ENCODE data around the gene TMEM191C. TPM values are rescaled to one million over a fixed set of nuclear protein-coding genes. Genes with fewer than 3 reads are reported as not detected.
"Not testable (repeated sequence)": the region's sequence is repeated elsewhere in the genome, so short reads cannot be mapped to it uniquely, and the experiment has no call there.

TMEM191C gene
- polyA plus RNA-seq, 1 experiment, result 2.0 TPM

GRCh38 chr22:21449531-21450319 lies 17.5 kb upstream of the TMEM191C start:
- peaks cover 7% of the 10 kb centered on the region; the same call in 1 of the 2 replicates for H3K36me3 ChIP-seq (ENCODE audit: control insufficient read depth, insufficient read depth, low read length)
- H3K27me3 ChIP-seq (ENCODE audit: control insufficient read depth, insufficient read depth, low read length), result no peaks in the 10 kb centered on the region
- no peak for DNase-seq (ENCODE audit: low read depth)
- TF ChIP-seq CTCF (IDR thresholded peaks at IDR 0.05; ENCODE audit: insufficient read depth, low read depth, low read length), result no peak
- no peak overlapping the region for H3K4me3 ChIP-seq (ENCODE audit: low read depth, low read length)
- POLR2A ChIA-PET, result no interaction called here
- CTCF ChIA-PET, result no interaction called here

- ChIA-PET POLR2A (no interaction called here), CTCF (no interaction called here)
- Histone ChIP-seq H3K36me3 (ENCODE audit: control insufficient read depth, insufficient read depth, low read length) (peaks cover 6% of the 10 kb centered on the region; the same call in 1 of the 2 replicates), H3K27me3 (ENCODE audit: control insufficient read depth, insufficient read depth, low read length) (no peaks in the 10 kb centered on the region), H3K4me3 (ENCODE audit: low read depth, low read length) (no peak overlapping the region)
- no peak for DNase-seq (ENCODE audit: low read depth)
- TF ChIP-seq CTCF (IDR thresholded peaks at IDR 0.05; ENCODE audit: insufficient read depth, low read depth, low read length), result no peak
These were observed 16.8 kb upstream of the TMEM191C start for GRCh38 chr22:21450320-21450831.

DNA sequence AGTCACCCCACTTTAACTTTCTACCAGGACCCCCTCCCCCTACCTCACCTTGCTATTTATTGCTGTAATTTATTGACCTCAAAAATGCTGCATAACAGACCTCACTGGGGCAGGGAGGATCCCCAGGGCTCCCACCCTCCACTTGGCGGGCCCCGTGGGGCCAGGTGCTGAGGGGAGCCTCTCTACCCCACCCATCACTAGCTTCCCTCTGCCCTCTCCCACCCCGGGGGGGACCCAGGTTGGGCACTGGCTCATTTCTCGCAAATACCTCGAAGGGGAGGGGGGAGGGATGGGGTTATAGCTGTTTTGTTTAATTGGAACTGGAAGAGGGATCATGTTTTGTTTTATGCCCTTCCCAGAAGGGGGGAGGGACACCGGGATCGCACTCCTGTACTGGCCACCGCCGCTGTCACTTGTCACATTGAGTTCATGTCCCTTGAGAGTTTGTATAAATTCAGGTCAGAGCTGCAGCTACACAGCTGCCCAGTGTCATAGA lies 16.3 kb upstream of the TMEM191C start:
- no peak for TF ChIP-seq CTCF (IDR thresholded peaks at IDR 0.05; ENCODE audit: insufficient read depth, low read depth, low read length)
- H3K27me3 ChIP-seq (ENCODE audit: control insufficient read depth, insufficient read depth, low read length), result no peaks in the 10 kb centered on the region

GRCh38 chr22:21451545-21452520 lies 15.4 kb upstream of the TMEM191C start:
- Histone ChIP-seq H3K36me3 (ENCODE audit: control insufficient read depth, insufficient read depth, low read length) (peaks cover 2% of the 10 kb centered on the region; the same call in 1 of the 2 replicates), H3K27me3 (ENCODE audit: control insufficient read depth, insufficient read depth, low read length) (no peaks in the 10 kb centered on the region), H3K4me3 (ENCODE audit: low read depth, low read length) (no peak overlapping the region)
- POLR2A ChIA-PET, result no interaction called here
- no peak for TF ChIP-seq CTCF (IDR thresholded peaks at IDR 0.05; ENCODE audit: insufficient read depth, low read depth, low read length)
- CTCF ChIA-PET, result no interaction called here
- DNase-seq (ENCODE audit: low read depth), result no peak

More for the DNA sequence above, 16.3 kb upstream of the TMEM191C start:
- H3K36me3 ChIP-seq (ENCODE audit: control insufficient read depth, insufficient read depth, low read length), result peaks cover 5% of the 10 kb centered on the region; the same call in 1 of the 2 replicates
- ChIA-PET POLR2A (no interaction called here), CTCF (no interaction called here)
- H3K4me3 ChIP-seq (ENCODE audit: low read depth, low read length), result no peak overlapping the region
- no peak for DNase-seq (ENCODE audit: low read depth)

DNA sequence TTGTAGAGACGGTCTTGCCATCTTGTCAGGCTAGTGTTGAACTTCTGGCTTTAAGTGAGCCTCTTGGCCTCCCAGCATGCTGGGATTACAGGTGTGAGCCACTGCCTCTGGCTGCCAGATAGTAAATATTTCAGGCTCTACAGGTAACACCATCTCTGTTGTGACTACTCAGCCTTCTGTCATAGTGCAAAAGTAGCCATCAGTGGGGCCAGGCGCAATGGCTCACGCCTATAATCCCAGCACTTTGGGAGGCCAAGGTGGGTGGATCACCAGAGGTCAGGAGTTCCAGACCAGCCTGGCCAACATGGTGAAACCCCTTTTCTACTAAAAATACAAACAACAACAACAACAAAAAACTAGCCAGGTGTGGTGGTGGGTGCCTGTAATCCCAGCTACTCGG lies 14.5 kb upstream of the TMEM191C start:
- POLR2A ChIA-PET; CTCF ChIA-PET; DNase-seq (ENCODE audit: low read depth); H3K27me3 ChIP-seq (ENCODE audit: control insufficient read depth, insufficient read depth, low read length); H3K36me3 ChIP-seq (ENCODE audit: control insufficient read depth, insufficient read depth, low read length); H3K4me3 ChIP-seq (ENCODE audit: low read depth, low read length): not testable (repeated sequence)

GRCh38 chr22:21454998-21455333 lies 12.2 kb upstream of the TMEM191C start:
- H3K4me3 ChIP-seq (ENCODE audit: low read depth, low read length); CTCF ChIA-PET; POLR2A ChIA-PET; H3K27me3 ChIP-seq (ENCODE audit: control insufficient read depth, insufficient read depth, low read length); DNase-seq (ENCODE audit: low read depth); H3K36me3 ChIP-seq (ENCODE audit: control insufficient read depth, insufficient read depth, low read length): not testable (repeated sequence)

Measured in BJ (cell line).